K562 (cell line): ENCODE data around the gene FBN3. TPM values are rescaled to one million over a fixed set of nuclear protein-coding genes. Genes with fewer than 3 reads are reported as not detected.
"Not testable (repeated sequence)": the region's sequence is repeated elsewhere in the genome, so short reads cannot be mapped to it uniquely, and the experiment has no call there.

Source experiments
- ATF7 ChIP-seq: fragments of 450-650 bp; IDR thresholded peaks from 2 replicates; pipeline ENCODE4 v1.7.1; 2014; ENCODE audit warnings: mild to moderate bottlenecking, moderate library complexity
- BRD9 ChIP-seq: fragments of 450-650 bp; IDR thresholded peaks from 2 replicates; pipeline ENCODE4 v1.6.1; 2018; ENCODE audit warnings: low read depth; ENCODE audit not compliant: partially characterized antibody
- CBFA2T3 ChIP-seq: fragments of 450-650 bp; IDR thresholded peaks from 2 replicates; pipeline ENCODE4 v1.6.1; 2017
- DDX20 ChIP-seq: fragments of 450-650 bp; IDR thresholded peaks from 2 replicates; pipeline ENCODE4 v1.6.1; 2016; ENCODE audit warnings: missing genetic modification characterization, low read depth, mild to moderate bottlenecking, missing compliant biosample characterization, moderate library complexity
- E2F1 ChIP-seq: sonication (generic); formaldehyde crosslinking; IDR thresholded peaks from 2 replicates; pipeline ENCODE4 v1.8.1; 2023; ENCODE audit warnings: mild to moderate bottlenecking, missing genetic modification reagents, moderate library complexity
- GATA2 ChIP-seq: sonication (generic); formaldehyde crosslinking; IDR thresholded peaks from 2 replicates; pipeline ENCODE4 v1.4.0; 2020; ENCODE audit warnings: mild to moderate bottlenecking, missing genetic modification reagents
- HLTF ChIP-seq: fragments of 450-650 bp; IDR thresholded peaks from 2 replicates; pipeline ENCODE4 v1.6.1; 2016
- JUND ChIP-seq, 2 experiments: IDR thresholded peaks; 2 replicates in 1 of 2; 3 replicates in 1 of 2; pipeline ENCODE4 v1.6.1; 2011; ENCODE audit warnings: borderline replicate concordance in 2 of 2, low read depth in 2 of 2, low read length in 2 of 2, improper control_type of control experiment in 1 of 2, missing biosample characterization in 1 of 2, missing genetic modification characterization in 1 of 2, missing genetic modification reagents in 1 of 2
- KDM1A ChIP-seq, 2 experiments: fragments of 450-650 bp; IDR thresholded peaks; 2 replicates each; pipeline ENCODE4 v1.6.1; 2016; ENCODE audit warnings: mild to moderate bottlenecking in 2 of 2
- MTA3 ChIP-seq: fragments of 450-650 bp; formaldehyde crosslinking; IDR thresholded peaks from 2 replicates; pipeline ENCODE4 v1.6.1; 2017; ENCODE audit warnings: mild to moderate bottlenecking, borderline replicate concordance
- POLR2B ChIP-seq: fragments of 450-650 bp; IDR thresholded peaks from 2 replicates; pipeline ENCODE4 v1.6.1; 2018; ENCODE audit warnings: low read depth; ENCODE audit not compliant: partially characterized antibody
- REST ChIP-seq, 2 experiments: fragments of 450-650 bp; formaldehyde crosslinking in 1 of 2; IDR thresholded peaks; 2 replicates each; pipeline versions ENCODE4 v1.4.0 to v1.6.1; 2014 to 2020; ENCODE audit warnings: mild to moderate bottlenecking in 2 of 2, borderline replicate concordance in 1 of 2, low read depth in 1 of 2
- TAF1 ChIP-seq: IDR thresholded peaks from 2 replicates; pipeline ENCODE4 v1.6.1; 2011; ENCODE audit warnings: mild to moderate bottlenecking, low read length, moderate library complexity; ENCODE audit not compliant: insufficient read depth, control insufficient read depth, severe bottlenecking; ENCODE audit errors: extremely low read depth
- TEAD2 ChIP-seq: fragments of 450-650 bp; IDR thresholded peaks from 2 replicates; pipeline ENCODE4 v1.6.1; 2016; ENCODE audit warnings: missing genetic modification characterization, control low read depth, missing compliant biosample characterization
- ZNF175 ChIP-seq: fragments of 200-800 bp; sonication (Bioruptor generic); IDR thresholded peaks from 2 replicates; pipeline ENCODE4 v1.6.1; 2016; ENCODE audit warnings: low read depth, mild to moderate bottlenecking, missing genetic modification characterization, missing compliant biosample characterization
- ZNF384 ChIP-seq: IDR thresholded peaks from 2 replicates; pipeline ENCODE4 v1.6.1; 2012; ENCODE audit warnings: low read depth, low read length, improper control_type of control experiment
- polyA plus RNA-seq, 8 experiments: library from polyadenylated mRNA; depleted of rRNA in 4 of 8; stranded (reverse) in 5 of 8; unstranded in 3 of 8; fragments of >200 nt; fragmentation: Nextera tagmentation in 2 of 8; fragmentation: Illumina TruSeq in 1 of 8; extraction: Ambion mirVana in 2 of 8; extraction: Trizol in 1 of 8; gene quantifications; 2 replicates each; pipeline versions ENCODE4 v1.2.1 to v1.2.3, GENCODE V29; 2011 to 2014; ENCODE audit warnings: inconsistent platforms in 1 of 8, missing spikeins in 1 of 8
- total RNA-seq, 7 experiments: library from RNA; depleted of rRNA in 6 of 7; stranded (reverse); fragments of >200 nt in 6 of 7; fragmentation: Illumina TruSeq in 2 of 7; extraction: Trizol in 2 of 7; gene quantifications; 2 replicates each; pipeline versions ENCODE4 v1.2.1 to v1.2.3, GENCODE V29; 2011 to 2021; ENCODE audit warnings: low replicate concordance in 1 of 7

The FBN3 gene
- total and polyA plus RNA-seq, 9 of the 15 experiments (the other 6 are each of a cell fraction or from before 2014, with no cell fraction given) = under 0.01 to 0.29 (median 0.01) TPM; not detected in 4

GRCh38 chr19:8033287-8034177 is 115.9 kb downstream of the FBN3 start (continued):
- peak; percentile 27; the same call in 1 of the 2 replicates for TF ChIP-seq REST (IDR thresholded peaks at IDR 0.05; ENCODE audit: borderline replicate concordance)
- TF ChIP-seq REST (CRISPR knock-in tag; IDR thresholded peaks at IDR 0.05; ENCODE audit: low read depth) = not testable (repeated sequence)
- TF ChIP-seq ATF7 = peak; percentile 64; the same call in 1 of the 2 replicates
- peak; percentile 67 for TF ChIP-seq JUND (IDR thresholded peaks at IDR 0.05; ENCODE audit: borderline replicate concordance, low read depth, low read length)
- TF ChIP-seq JUND (tag; IDR thresholded peaks at IDR 0.05; ENCODE audit: borderline replicate concordance, low read depth, low read length) = peak; percentile 59; the same call in 1 of the 3 replicates
- peak; percentile 83 for TF ChIP-seq ZNF384
- peak; percentile 69 for TF ChIP-seq POLR2B
- TF ChIP-seq MTA3 = peak; percentile 60; the same call in 1 of the 2 replicates
- TF ChIP-seq HLTF = peak; percentile 66; the same call in 1 of the 2 replicates
- TF ChIP-seq KDM1A (IDR thresholded peaks at IDR 0.05) = peak; percentile 49 to 52; a peak in 2 of 4 replicates
- peak; percentile 62 for TF ChIP-seq BRD9
- TF ChIP-seq TEAD2 (tag) = peak; percentile 76
- peak; percentile 85; the same call in 1 of the 2 replicates for TF ChIP-seq ZNF175
- TF ChIP-seq E2F1 = 0 out of 2 replicates have a peak, but pooled peaks have one; percentile 31
- peak; percentile 36 for TF ChIP-seq TAF1
- TF ChIP-seq CBFA2T3 = peak; percentile 98
- TF ChIP-seq DDX20 (tag) = peak; percentile 82
- peak; percentile 96 for TF ChIP-seq GATA2
